Endothelial cell of umbilical vein (primary cell): ENCODE data around the gene KHDC3L. TPM values are rescaled to one million over a fixed set of nuclear protein-coding genes. Genes with fewer than 3 reads are reported as not detected.

Source experiments
- BruUV-seq: library from RNA; stranded (reverse); fragments of 400-500 nt; replicated peaks from 2 replicates; lab custom pipeline; 2021; lab: Mats Ljungman, UMichigan
- CTCF ChIA-PET: fragments of 300-600, 350-600 bp; sonication (Branson Sonifier 250); formaldehyde crosslinking; loops from one replicate; lab custom pipeline; 2021; ENCODE audit warnings: antibody characterized with exemption, inconsistent platforms; lab: Charles Lee
- POLR2A ChIA-PET: fragments of 300-600, 350-600 bp; sonication (Branson Sonifier 250); formaldehyde crosslinking; loops from one replicate; lab custom pipeline; 2021; ENCODE audit warnings: antibody characterized with exemption, inconsistent platforms; lab: Charles Lee
- DNase-seq: peaks from one replicate; pipeline ENCODE4 v3.0.0-alpha.2; 2011; ENCODE audit warnings: low read depth, low spot score
- FAIRE-seq: peaks from 2 replicates; lab custom pipeline; 2011; peaks lifted over from hg19 to GRCh38; lab: Jason Lieb, UNC
- H2AFZ ChIP-seq: 2 replicates; pipeline ENCODE4 v1.6.0; 2012; ENCODE audit warnings: low read depth, low read length, control low read depth, inconsistent platforms
- H3K27ac ChIP-seq: 2 replicates; pipeline ENCODE4 v1.5.1; 2011; ENCODE audit warnings: low read depth, mild to moderate bottlenecking, control low read depth, low read length, moderate library complexity; ENCODE audit not compliant: insufficient read depth
- H3K27me3 ChIP-seq, 2 experiments: 2 replicates each; pipeline versions ENCODE4 v1.6.0 to v1.6.1; 2011; ENCODE audit warnings: low read length in 2 of 2, mixed read lengths in 1 of 2; ENCODE audit not compliant: control insufficient read depth in 2 of 2, insufficient read depth in 2 of 2
- H3K36me3 ChIP-seq, 2 experiments: 2 replicates in 1 of 2; 3 replicates in 1 of 2; pipeline ENCODE4 v1.5.1; 2011; ENCODE audit warnings: low read length in 2 of 2, mild to moderate bottlenecking in 1 of 2, moderate library complexity in 1 of 2; ENCODE audit not compliant: control insufficient read depth in 2 of 2, insufficient read depth in 2 of 2; ENCODE audit errors: extremely low read depth in 1 of 2
- H3K4me1 ChIP-seq: 3 replicates; pipeline ENCODE4 v1.5.1; 2011; ENCODE audit warnings: mild to moderate bottlenecking, low read length; ENCODE audit not compliant: control insufficient read depth, insufficient read depth; ENCODE audit errors: extremely low read depth
- H3K4me2 ChIP-seq: 2 replicates; pipeline ENCODE4 v1.6.1; 2011; ENCODE audit warnings: low read length, control low read depth, mixed read lengths; ENCODE audit not compliant: insufficient read depth
- H3K4me3 ChIP-seq, 3 experiments: fragments of 200-600 bp in 1 of 3; sonication (generic), shearing (Covaris generic) in 1 of 3; replicated peaks in 1 of 3; 2 replicates each; pipeline ENCODE4 v1.5.1; 2011 to 2016; ENCODE audit warnings: control low read depth in 3 of 3, low read length in 3 of 3, mild to moderate bottlenecking in 2 of 3, inconsistent platforms in 1 of 3, low read depth in 1 of 3, moderate library complexity in 1 of 3; ENCODE audit not compliant: insufficient read depth in 1 of 3
- H3K79me2 ChIP-seq: 2 replicates; pipeline ENCODE4 v1.6.0; 2012; ENCODE audit warnings: low read length, inconsistent platforms; ENCODE audit not compliant: control insufficient read depth, insufficient read depth
- H3K9ac ChIP-seq: replicated peaks from 2 replicates; pipeline ENCODE3; 2011; ENCODE audit warnings: low read length, control low read depth; ENCODE audit not compliant: insufficient read depth; ENCODE audit errors: extremely low read depth
- H3K9me1 ChIP-seq: replicated peaks from 3 replicates; pipeline ENCODE4 v1.6.0; 2011; ENCODE audit warnings: mild to moderate bottlenecking, low read length; ENCODE audit not compliant: control insufficient read depth, insufficient read depth; ENCODE audit errors: extremely low read depth
- H3K9me3 ChIP-seq: replicated peaks from 2 replicates; pipeline ENCODE4 v1.5.1; 2012; ENCODE audit warnings: low read length, inconsistent platforms; ENCODE audit not compliant: control insufficient read depth, insufficient read depth
- H4K20me1 ChIP-seq: replicated peaks from 2 replicates; pipeline ENCODE3; 2011; ENCODE audit warnings: mild to moderate bottlenecking, low read length; ENCODE audit not compliant: control insufficient read depth, insufficient read depth; ENCODE audit errors: extremely low read depth
- EZH2 ChIP-seq: IDR thresholded peaks from 2 replicates; pipeline ENCODE4 v1.6.1; 2012; ENCODE audit warnings: borderline replicate concordance, low read depth, mild to moderate bottlenecking, moderate library complexity, low read length, inconsistent platforms; ENCODE audit not compliant: severe bottlenecking
- FOS ChIP-seq: IDR thresholded peaks from 2 replicates; pipeline ENCODE4 v1.6.1; 2011; ENCODE audit warnings: mild to moderate bottlenecking, low read length, moderate library complexity, borderline replicate concordance; ENCODE audit not compliant: insufficient read depth
- GATA2 ChIP-seq: IDR thresholded peaks from 2 replicates; pipeline ENCODE4 v1.7.0; 2011; ENCODE audit warnings: low read depth, mild to moderate bottlenecking, moderate library complexity, mixed read lengths, low read length; ENCODE audit not compliant: insufficient read length, insufficient read depth
- JUN ChIP-seq: IDR thresholded peaks from 2 replicates; pipeline ENCODE4 v1.6.1; 2011; ENCODE audit warnings: borderline replicate concordance, low read depth; ENCODE audit not compliant: insufficient read length, insufficient read depth
- MYC ChIP-seq: IDR thresholded peaks from one replicate; pipeline ENCODE4 v1.6.1; 2011; ENCODE audit warnings: mild to moderate bottlenecking, low read depth, low read length
- POLR2A ChIP-seq: IDR thresholded peaks from 2 replicates; pipeline ENCODE4 v1.6.1; 2012; ENCODE audit warnings: low read depth, mild to moderate bottlenecking, control low read depth, low read length
- POLR2AphosphoS5 ChIP-seq: IDR thresholded peaks from 2 replicates; pipeline ENCODE4 v1.6.1; 2012; ENCODE audit warnings: low read depth, mild to moderate bottlenecking, control low read depth, low read length, moderate library complexity; ENCODE audit not compliant: insufficient read depth
- dilution Hi-C: fragments of 300-500 bp; cut with MboI; formaldehyde crosslinking; loops from one replicate; pipeline ENCODE4 v1.15.0; 2019; ENCODE audit warnings: low sequenced_read_pairs; ENCODE audit not compliant: extremely low pct_ligation_motif_present
- intact Hi-C: fragments of 100-400 bp; cut with micrococcal nuclease; formaldehyde crosslinking; loops from one replicate; pipeline ENCODE4 v1.10.0; 2022
- polyA plus RNA-seq, 4 experiments: library from polyadenylated mRNA; depleted of rRNA in 3 of 4; stranded (reverse) in 3 of 4; unstranded in 1 of 4; fragments of >200 nt; gene quantifications; 2 replicates each; pipeline versions ENCODE4 v1.2.1 to v1.2.3, GENCODE V29; 2011 to 2012; ENCODE audit warnings: missing spikeins in 1 of 4
- total RNA-seq: library from RNA; stranded (reverse); gene quantifications from 2 replicates; pipeline ENCODE4 v1.2.3, GENCODE V29; 2021
- TF ChIP-seq, protein P1 (sequence below): IDR thresholded peaks from 2 replicates; pipeline ENCODE4 v1.6.1; 2011; ENCODE audit not compliant: insufficient read depth, insufficient read length
- TF ChIP-seq, protein P2 (sequence below), 2 donors: IDR thresholded peaks; 1 replicate in 1 of 2; 2 replicates in 1 of 2; pipeline ENCODE4 v1.5.1; 2011; ENCODE audit warnings: low read length in 2 of 2, mild to moderate bottlenecking in 2 of 2, moderate library complexity in 2 of 2, control low read depth in 1 of 2, inconsistent platforms in 1 of 2, low read depth in 1 of 2; ENCODE audit not compliant: insufficient read depth in 1 of 2; ENCODE audit errors: extremely low read depth in 1 of 2

KHDC3L gene
- total and polyA plus RNA-seq, 2 donors (not counting 3 experiments of a cell fraction or from before 2014, with no cell fraction given), result not detected

DNA sequence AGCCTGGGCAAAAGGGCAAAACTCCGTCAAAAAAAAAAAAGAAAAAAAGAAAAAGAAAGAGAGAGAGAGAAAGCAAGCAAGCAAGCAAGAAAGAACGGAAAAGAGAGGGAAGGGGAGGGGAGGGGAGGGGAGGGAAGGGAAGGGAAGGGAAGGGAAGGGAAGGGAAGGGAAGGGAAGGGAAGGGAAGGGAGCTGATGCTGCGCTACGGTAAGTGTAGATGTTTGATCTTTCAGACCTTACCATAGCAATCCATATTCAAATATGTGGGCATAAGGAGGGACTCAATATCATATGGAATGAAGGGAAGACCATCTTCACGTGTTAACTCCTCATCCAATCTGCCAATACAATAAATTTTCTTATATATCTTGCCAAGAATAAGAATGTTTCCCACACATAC, 20.3 kb upstream of the KHDC3L start:
- Histone ChIP-seq H3K79me2 (no peaks in the 10 kb centered on the region), H3K4me2 (no peak overlapping the region), H3K27ac (no peak overlapping the region), H3K9ac (no peak overlapping the region), H3K36me3 (no peaks in the 10 kb centered on the region), H3K4me1 (no peaks in the 10 kb centered on the region), H3K4me3 (no peak overlapping the region), H3K9me3 (no peaks in the 10 kb centered on the region), H2AFZ (no peak overlapping the region), H3K27me3 (peaks cover 1 to 2% of the 10 kb centered on the region in 2 experiments), H4K20me1 (no peaks in the 10 kb centered on the region), H3K9me1 (no peaks in the 10 kb centered on the region)
- dilution Hi-C loops (no loop called here), intact Hi-C loops (no loop called here)
- BruUV-seq, result no TSS peak
- FAIRE-seq, result no peak
- TF ChIP-seq GATA2 (no peak), POLR2AphosphoS5 (no peak), MYC (no peak), POLR2A (no peak), JUN (no peak), EZH2 (no peak), FOS (no peak)
- TF ChIP-seq, protein P1, sequence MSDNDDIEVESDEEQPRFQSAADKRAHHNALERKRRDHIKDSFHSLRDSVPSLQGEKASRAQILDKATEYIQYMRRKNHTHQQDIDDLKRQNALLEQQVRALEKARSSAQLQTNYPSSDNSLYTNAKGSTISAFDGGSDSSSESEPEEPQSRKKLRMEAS, result no peak
- TF ChIP-seq, protein P2, sequence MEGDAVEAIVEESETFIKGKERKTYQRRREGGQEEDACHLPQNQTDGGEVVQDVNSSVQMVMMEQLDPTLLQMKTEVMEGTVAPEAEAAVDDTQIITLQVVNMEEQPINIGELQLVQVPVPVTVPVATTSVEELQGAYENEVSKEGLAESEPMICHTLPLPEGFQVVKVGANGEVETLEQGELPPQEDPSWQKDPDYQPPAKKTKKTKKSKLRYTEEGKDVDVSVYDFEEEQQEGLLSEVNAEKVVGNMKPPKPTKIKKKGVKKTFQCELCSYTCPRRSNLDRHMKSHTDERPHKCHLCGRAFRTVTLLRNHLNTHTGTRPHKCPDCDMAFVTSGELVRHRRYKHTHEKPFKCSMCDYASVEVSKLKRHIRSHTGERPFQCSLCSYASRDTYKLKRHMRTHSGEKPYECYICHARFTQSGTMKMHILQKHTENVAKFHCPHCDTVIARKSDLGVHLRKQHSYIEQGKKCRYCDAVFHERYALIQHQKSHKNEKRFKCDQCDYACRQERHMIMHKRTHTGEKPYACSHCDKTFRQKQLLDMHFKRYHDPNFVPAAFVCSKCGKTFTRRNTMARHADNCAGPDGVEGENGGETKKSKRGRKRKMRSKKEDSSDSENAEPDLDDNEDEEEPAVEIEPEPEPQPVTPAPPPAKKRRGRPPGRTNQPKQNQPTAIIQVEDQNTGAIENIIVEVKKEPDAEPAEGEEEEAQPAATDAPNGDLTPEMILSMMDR (IDR thresholded peaks at IDR 0.05; ENCODE audit: extremely low read depth in 1 of 2, insufficient read depth in 1 of 2, low read depth in 1 of 2, low read length in 2 of 2), result no peak
- no peak for DNase-seq
- POLR2A ChIA-PET, result no interaction called here
- CTCF ChIA-PET, result interaction anchor here (1.6 kb wide), 1 partner anchor 15 kb away, joined by 6 read pairs; no protein-coding TSS in a partner anchor
